Heart left ventricle (tissue), 13 donors: Measurements from ENCODE around the gene ING4.

Experiments used
- CTCF ChIP-seq, 12 donors: fragments of 200-600 bp; sonication (generic) in 4 of 12; IDR thresholded peaks; one replicate each; pipeline versions ENCODE4 v1.5.0 to v1.8.0; 2018 to 2022; ENCODE audit warnings: antibody characterized with exemption in 12 of 12, mild to moderate bottlenecking in 5 of 12
- POLR2A ChIP-seq, 2 donors: fragments of 450-650 bp; IDR thresholded peaks; one replicate each; pipeline ENCODE4 v1.6.1; 2017; ENCODE audit warnings: antibody characterized with exemption in 2 of 2, mild to moderate bottlenecking in 2 of 2, moderate library complexity in 2 of 2
- donor health status: ischemic (EF 13 %, LVEDD 7.1; RV severe dilation, severe dysfunction).
- donor health status: DM: no; HTN: yes; CAD: no.
- donor health status: DM: no; HTN: no; CAD: no.
- donor health status: ischemic (EF 25% LVEDD 6.9; RV normal size, moderate dysfunction).
- donor health status: ischemic (EF 25% LVEDD 5.7; RV mildly dilated, moderate dysfunction).
- donor health status: ischemic (EF 35%, LVEDD 5.7; RV mildly dilated, moderate dysfunction).
- donor health status: nonischemic (EF 11% LVEDD 7.7; RV severe dilation, severe dysfunction).
- donor health status: DM: yes; HTN: yes; CAD: no.
- donor health status: PGD.
- donor health status: ischemic (EF 29% LVEDD 5.4; RV normal size, mild dysfunction).
- donor health status: nonischemic (EF 23%, LVEDD 6.1; RV moderate dilation, normal function).

DNA sequence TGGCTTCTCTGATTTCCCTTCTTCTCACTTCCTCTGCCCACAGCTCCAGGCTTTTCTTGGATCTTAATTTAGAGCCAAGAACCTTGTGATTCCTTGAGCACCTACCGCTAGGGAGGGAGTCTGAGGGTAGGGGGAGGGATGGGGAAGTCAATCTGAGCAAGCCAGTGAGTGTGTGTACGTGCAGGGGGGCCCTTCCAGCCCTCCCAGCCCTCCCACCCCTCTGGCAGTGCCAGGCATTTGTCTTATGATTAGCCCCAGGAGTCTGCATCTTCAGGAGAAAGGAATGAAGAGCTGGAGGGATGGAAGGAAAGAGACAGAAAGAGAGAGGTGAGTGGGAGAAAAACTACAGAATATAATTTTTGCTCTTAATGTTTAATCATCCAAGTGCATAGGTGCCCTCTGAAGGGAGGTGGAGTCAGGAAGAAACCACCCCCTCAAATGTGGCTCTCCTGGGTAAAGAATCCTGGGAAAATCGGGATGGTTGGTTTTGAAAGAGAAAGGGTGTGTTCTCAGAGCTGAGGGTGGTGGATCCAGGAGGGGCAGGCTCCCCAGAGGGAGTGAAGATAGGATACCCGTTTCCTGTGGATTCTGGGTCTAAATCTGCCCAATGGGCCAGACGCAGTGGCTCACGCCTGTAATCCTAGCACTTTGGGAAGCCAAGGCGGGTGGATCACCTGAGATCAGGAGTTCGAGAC lies 35.6 kb upstream of the ING4 start:
- TF ChIP-seq CTCF (IDR thresholded peaks at IDR 0.05) (no peak), POLR2A (IDR thresholded peaks at IDR 0.05) (no peak)
